ENCODE data around the gene SLC50A1.
A peak's percentile ranks its signal among the peaks of the same experiment; 100 is the strongest.

The SLC50A1 gene

DNA sequence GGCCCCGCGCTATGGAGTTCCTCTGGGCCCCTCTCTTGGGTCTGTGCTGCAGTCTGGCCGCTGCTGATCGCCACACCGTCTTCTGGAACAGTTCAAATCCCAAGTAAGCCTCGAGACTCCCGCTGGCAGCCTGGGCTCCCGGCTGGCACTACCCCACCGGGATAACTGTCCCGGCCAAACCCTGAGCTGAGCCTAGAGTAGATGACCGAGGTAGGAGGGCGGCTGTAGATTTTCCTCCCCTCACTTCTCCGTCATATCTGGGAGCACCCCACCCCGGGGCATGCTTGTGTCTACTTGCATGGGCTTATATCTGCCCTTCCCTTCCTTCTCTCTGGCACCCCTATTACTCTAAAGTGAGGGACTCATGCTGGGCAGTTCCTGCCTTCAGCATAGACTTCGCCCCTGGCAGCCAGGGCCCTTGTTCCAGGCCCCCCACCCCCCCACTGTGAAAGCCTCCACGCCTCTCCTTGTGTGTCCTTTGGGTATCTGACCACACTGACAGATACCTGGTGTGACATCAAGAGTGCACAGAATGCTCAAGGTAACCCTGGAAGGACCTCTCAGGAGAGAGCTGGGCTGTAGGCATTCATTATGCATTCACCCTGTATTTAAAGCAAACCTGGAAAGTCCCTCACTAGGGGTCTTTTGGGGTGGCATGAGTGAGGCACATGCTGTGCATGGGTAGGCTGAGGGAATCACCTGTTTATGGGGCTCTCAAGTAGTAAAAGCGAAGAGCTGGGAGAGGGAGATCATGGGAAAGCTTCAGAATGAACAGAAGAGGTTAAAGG, 7.5 kb upstream of the SLC50A1 start:
- H3K4me3 ChIP-seq (ENCODE audit: control insufficient read depth, low read depth, low read length) = peak overlapping the region; percentile 36
- no peak for DNase-seq (ENCODE audit: low read depth)
- TF ChIP-seq CTCF (conservative IDR thresholded peaks at IDR 0.05; ENCODE audit: control insufficient read depth, insufficient read depth, low read depth, low read length) = no peak

DNA sequence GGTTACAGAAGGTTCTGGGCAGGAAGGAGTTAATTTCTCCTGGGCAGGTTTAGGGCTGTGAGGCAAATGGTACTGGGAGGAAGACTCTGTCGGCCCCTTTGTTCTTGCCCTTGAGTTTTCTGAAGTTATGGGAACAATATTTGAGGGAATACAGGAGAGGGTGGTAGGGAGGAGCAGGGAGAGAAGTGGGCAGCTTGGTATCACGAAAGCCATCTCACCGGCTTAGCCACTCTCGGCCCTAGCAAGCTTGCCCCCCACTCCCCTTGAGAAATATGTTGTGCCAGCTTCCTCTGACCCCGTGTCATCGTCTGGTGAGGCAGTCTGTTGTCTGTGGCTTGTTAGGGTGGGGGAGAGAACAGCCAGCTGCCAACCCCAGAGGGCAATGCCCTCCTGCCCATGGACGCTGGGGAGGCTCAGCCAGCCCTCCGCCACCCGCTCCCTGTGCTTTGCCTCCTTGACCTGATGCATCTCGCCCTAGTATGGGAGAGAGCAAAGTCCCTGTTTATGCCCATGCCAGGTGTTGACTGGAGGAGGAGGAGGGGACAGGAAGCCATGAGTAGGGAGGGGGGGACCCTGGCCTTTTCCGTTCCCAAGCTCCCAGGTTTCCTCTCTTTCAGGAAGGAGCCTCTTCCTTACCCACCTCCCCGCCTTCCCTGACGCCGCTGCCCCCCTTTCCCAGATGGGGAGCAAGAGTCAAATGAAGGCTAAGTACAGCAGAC, 6.7 kb upstream of the SLC50A1 start:
- H3K4me3 ChIP-seq (ENCODE audit: control insufficient read depth, low read depth, low read length) = no peak overlapping the region
- no peak for DNase-seq (ENCODE audit: low read depth)

GRCh38 chr1:155130272-155131006, 5.2 kb upstream of the SLC50A1 start:
- H3K4me3 ChIP-seq (ENCODE audit: control insufficient read depth, low read depth, low read length) = no peak overlapping the region
- no peak for DNase-seq (ENCODE audit: low read depth)
- no peak for TF ChIP-seq CTCF (conservative IDR thresholded peaks at IDR 0.05; ENCODE audit: control insufficient read depth, insufficient read depth, low read depth, low read length)

More for the DNA sequence above, 6.7 kb upstream of the SLC50A1 start:
- no peak for TF ChIP-seq CTCF (conservative IDR thresholded peaks at IDR 0.05; ENCODE audit: control insufficient read depth, insufficient read depth, low read depth, low read length)

DNA sequence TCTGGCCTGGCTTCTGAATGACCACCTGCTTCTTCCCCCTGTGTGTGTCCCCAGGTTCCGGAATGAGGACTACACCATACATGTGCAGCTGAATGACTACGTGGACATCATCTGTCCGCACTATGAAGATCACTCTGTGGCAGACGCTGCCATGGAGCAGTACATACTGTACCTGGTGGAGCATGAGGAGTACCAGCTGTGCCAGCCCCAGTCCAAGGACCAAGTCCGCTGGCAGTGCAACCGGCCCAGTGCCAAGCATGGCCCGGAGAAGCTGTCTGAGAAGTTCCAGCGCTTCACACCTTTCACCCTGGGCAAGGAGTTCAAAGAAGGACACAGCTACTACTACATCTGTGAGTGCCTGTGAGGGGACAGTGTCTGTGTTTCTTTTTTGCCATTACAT, 4.4 kb upstream of the SLC50A1 start:
- DNase-seq (ENCODE audit: low read depth) = no peak
- TF ChIP-seq CTCF (conservative IDR thresholded peaks at IDR 0.05; ENCODE audit: control insufficient read depth, insufficient read depth, low read depth, low read length) = no peak
- H3K4me3 ChIP-seq (ENCODE audit: control insufficient read depth, low read depth, low read length) = no peak overlapping the region

- no peak for DNase-seq (ENCODE audit: low read depth)
- H3K4me3 ChIP-seq (ENCODE audit: control insufficient read depth, low read depth, low read length) = no peak overlapping the region
- TF ChIP-seq CTCF (conservative IDR thresholded peaks at IDR 0.05; ENCODE audit: control insufficient read depth, insufficient read depth, low read depth, low read length) = no peak
Observed at GRCh38 chr1:155131856-155132255, 3.8 kb upstream of the SLC50A1 start.

GRCh38 chr1:155133799-155134281, 1.8 kb upstream of the SLC50A1 start:
- DNase-seq (ENCODE audit: low read depth) = no peak
- no peak for TF ChIP-seq CTCF (conservative IDR thresholded peaks at IDR 0.05; ENCODE audit: control insufficient read depth, insufficient read depth, low read depth, low read length)
- H3K4me3 ChIP-seq (ENCODE audit: control insufficient read depth, low read depth, low read length) = no peak overlapping the region
